Ureter (tissue), 1 donor: ENCODE results near the gene RALA. TPM values are rescaled to one million over a fixed set of nuclear protein-coding genes. Genes with fewer than 3 reads are reported as not detected.

Source experiments
- DNase-seq: peaks from one replicate; pipeline ENCODE4 v3.0.0-alpha.2; 2020; ENCODE audit warnings: low spot score
- total RNA-seq: library from RNA; stranded (reverse); gene quantifications from one replicate; pipeline ENCODE4 v1.2.4, GENCODE V29; 2023
- donor health status: DM: yes; HTN: yes; CAD: no.

The RALA gene
- total RNA-seq, 1 donor from 2014 or later, result 20.0 TPM

DNA sequence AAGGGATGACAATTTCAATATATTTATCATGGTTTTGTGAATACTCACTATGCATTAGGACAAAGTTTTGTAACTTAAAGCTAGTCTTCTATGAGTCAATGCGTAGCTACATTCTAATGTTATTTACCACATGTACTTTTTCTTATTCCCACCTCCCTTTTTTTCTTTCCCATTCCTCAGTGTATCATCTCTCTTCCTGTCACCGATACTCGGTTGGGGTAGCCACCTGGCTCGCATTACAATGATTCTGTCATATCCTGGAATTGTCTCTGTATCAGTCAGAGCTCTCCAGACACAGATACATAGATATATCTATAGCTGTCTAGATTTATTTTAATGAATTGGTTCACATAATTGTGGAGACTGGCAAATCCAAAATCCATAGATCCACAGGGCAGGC is 9.8 kb upstream of the RALA start:
- no peak for DNase-seq

DNA sequence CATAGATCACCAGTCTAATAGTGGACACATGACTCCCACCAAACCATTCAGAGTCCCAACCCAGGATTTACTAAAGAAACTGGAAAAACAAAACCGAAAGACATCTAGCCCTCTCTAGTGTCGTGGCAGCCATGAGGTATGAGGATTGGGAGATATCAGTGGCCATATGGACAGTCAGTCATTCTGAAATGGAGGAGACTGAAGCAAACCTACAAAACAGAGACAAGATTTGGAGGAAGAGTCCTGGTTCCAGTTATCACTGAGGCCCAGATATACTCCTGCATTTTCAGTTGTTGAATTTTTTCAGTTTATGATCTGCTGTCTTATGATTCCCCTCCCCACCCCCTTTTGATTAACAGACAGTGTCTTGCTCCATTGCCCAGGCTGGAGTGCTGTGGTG is 9.1 kb upstream of the RALA start:
- no peak for DNase-seq

DNA sequence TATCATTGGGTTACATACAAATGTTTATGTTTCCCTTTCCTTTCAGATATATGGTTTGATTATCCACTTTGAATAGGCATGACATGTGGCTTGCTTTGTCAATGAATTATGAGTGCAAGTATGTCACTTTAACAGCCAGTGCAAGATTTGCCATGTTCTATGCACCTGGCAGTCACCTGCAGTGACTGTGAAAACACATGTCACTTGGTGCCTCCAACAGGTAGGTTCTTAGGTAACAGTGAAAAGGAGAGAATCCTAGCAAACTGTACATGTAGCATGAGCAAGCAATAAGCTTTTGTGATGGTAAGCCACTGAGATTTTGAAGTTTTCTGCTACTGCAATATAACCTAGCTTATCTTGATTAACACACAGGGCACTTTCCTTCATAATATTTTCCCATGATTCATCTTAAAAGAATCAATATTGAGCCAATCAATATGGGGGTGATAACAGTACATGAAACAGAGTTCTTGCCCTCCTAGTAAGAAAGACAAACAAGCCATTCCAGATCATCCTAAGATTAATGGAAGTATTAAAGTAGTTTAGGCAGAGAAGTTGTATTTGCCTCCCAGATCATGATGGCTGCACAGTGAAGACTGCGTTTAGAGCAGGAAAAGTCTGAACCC is 7.9 kb upstream of the RALA start:
- DNase-seq, result no peak

DNA sequence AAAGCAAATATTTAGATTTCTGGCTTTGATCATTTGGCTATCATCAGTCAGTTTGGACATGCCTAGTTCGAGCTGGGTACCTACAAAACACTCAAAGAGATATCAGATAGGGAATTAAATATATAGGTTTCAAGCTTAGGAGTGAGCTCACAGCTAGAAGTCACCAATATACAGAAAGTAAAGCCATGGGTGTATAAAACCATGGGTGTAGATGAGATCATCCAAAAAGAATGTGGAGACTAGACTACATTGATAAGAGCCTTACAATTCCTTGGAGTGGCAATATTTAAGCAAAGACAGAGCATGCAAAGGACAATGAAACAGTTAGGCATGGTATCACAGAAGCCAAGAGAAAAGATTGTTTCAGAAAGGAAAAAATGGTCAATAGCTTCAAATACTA is 7.2 kb upstream of the RALA start:
- no peak for DNase-seq

DNA sequence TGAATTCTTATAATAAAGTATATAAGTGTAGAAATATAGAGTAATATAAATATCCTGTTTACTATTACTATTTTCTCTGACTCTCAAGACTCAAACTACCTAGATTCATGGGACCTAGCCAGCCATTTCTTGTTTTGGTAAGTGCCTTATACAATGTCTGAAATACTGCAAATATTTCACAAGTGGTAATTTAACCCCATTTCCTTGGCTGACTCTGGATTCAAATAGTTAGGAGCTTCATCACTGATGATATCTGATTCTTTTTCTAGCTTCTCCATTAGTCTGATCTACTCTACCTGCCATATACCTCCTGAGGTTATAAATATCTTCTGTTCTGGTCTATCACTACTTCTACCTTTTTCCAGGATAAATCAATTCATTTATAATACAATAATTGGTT is 6.4 kb upstream of the RALA start:
- DNase-seq, result no peak

DNA sequence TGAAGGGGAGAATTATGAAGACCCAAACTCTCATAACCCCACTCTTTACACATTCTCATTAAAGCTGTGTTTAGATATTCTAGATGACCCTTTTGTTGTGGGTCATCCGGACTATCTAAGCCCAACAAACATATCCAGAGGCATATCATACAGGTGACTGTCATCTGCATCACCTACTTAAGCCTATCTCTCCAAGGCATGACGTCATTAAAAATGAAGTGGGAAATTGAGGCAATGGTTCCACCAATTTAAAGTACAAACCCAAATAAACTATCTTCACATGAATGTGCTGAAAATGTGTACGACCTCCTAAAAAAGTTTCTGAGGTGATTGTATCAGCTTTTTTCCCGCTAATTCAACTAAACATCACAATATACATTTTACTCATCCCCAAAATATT is 4.5 kb upstream of the RALA start:
- DNase-seq, result no peak

DNA sequence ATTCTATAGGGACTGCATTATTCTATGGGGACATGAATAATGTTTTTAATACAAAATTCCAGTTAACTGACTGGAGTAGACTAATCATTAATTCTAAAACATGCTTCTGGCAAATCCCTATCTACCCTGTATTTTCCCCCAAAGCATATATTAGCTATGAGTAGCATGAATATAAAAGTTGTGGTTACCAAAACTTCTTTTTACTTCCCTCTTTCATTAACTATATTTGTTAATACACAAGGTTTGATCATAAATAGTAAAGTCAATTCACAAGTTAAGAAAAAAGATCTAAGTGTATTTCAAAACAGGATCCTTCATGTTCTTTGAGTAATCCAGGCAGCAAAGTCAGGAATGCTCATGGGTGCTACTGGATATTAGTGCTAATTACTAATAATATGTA is 2.9 kb upstream of the RALA start:
- DNase-seq, result no peak

DNA sequence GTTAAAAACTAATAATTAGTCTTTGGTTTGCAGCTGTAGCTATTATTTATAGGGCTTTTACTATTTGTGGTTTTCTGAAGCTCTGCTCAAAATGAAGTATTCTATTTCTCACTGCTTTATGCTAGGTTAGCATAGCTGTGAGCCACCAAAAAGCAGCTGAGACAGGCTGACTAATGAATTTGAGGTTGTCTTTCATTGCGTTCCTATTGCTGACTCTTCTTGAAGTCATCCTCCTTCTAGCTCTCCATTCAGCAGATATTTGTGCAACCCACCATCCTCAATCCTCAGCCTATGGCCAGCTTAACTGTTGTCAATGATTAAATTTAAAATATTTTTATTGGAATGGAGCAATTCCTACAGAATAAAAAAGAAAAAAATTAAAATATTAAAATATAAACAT is 2.1 kb upstream of the RALA start:
- DNase-seq, result no peak

DNA sequence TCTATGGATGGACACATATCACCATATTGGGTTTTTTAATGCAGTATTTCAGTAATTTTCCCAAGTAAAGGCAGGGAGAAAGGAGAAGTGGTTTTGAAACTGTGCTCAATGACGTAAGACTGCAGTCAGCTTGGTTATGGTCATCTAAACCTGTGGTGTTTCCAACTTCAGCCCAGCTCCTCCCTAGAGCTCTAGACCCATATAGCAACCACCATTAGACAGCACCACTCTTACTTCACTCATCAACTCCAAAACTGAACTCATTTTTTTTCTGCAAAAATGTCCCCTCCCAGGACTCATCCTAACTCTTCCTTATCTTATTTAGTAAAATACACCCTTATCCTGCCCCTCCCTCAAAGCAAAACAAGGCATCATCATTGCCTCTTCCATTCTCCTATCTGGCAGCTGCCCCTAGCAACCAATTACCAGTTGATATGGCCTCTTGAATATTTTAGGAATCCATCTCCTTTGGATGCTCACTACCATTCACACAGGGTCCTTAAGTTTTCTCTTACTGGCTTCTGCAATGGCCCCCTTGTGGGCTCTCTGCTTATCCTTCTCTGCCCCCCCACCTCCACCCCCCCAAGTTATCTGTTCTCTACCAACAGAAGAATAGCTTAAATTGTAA is 1.5 kb upstream of the RALA start:
- DNase-seq, result no peak

DNA sequence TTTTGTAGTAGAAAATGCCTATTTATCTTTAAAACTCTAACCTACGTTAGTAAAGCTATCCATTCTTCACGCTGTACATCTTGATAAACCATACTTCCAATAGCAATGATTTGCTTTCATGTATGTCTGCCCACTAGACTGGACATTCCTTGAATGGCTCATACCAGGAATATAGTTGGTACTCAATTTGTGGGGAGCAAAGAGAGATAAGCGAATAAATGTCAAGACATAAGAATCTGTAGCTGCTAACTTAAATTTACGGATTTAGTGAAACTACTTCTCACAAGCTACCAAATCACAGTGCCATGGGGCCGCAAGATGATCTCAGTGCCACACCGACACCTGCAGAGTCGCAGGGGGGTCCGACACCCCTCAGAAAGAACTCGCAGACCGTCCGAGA is 763 bp upstream of the RALA start:
- no peak for DNase-seq

DNA sequence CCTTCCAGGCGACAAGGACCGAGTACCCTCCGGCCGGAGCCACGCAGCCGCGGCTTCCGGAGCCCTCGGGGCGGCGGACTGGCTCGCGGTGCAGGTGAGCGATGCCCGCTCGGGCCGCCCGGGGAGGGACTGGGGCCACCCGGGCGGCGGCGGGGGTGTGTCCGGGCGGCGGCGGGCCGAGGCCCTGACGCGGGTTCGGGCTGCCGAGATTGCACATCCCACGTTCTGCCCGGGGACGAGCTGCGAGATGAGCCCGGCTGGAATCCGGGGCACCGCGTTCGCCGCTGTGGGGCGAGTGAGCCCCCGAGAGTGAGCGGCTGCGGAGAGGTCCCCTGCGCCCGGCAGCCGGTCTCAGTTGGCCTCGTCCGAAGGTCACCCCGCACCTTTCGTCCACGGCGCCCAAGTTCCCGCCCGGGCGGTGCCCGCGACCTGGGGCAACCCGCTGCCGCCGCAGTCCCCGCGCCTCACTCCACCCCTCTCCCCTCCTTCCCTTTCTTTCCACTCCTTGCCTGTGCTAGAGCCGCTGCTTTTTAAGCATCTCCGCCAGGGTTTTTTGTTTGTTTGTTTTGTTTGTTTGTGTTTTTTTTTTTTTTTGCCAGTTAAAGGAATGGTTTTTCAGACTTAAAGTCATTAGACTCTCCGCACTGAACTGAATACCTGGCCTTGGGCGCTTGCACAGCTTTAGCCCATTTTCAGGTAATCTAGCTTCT is 515 bp downstream of the RALA start:
- no peak for DNase-seq

DNA sequence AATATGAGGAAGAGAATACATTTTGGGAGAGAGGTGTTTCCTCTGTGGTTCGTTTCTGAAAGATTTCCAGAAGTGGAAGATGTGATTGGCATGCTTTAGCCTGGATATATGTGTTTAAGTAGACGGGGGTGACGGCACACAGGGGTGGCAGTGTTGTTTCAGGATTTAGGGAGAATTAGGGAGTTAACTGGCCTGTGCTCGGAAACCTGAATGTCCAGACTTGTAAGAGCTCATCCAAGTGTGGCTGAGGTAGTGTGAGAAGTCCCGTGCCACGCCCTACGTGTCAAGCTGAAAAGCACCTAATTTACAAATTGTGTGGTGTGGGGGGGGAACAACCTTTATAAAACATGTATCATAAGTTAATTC is 1.1 kb downstream of the RALA start:
- peak; percentile 43 for DNase-seq

DNA sequence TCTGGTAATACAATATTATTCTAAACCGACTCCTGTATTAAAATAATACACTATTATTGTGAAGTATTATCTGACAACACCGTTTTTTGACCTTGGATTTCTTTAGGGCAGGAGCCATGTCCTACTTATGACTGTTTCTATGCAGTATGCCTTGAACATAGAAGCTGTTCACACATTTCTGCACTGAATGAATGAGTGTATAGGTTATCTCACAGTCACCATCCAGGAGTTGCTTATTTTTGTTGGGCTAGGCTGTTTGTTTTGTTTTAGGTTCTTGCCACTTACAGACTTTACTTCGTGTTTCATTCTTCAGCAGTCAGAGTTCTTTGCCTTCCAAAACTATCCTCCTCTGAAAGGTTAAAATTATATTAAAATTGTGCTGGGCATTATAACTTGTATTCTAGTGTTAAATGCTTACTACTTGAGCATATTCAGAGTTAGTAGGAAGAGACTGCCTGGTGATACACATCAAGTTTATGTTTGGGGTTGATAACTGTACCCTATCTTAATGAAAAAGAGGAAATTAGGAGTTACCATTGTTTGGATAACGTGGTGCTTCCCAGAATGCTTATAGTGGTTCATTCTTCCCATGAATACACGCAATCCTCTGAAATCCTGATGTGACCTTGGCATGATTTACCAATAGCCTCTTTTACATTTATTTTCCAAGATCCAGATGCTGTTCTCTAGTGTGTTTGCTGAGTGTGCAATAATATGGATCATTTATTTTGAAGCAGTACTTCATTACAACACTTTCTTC is 1.7 kb downstream of the RALA start:
- no peak for DNase-seq

DNA sequence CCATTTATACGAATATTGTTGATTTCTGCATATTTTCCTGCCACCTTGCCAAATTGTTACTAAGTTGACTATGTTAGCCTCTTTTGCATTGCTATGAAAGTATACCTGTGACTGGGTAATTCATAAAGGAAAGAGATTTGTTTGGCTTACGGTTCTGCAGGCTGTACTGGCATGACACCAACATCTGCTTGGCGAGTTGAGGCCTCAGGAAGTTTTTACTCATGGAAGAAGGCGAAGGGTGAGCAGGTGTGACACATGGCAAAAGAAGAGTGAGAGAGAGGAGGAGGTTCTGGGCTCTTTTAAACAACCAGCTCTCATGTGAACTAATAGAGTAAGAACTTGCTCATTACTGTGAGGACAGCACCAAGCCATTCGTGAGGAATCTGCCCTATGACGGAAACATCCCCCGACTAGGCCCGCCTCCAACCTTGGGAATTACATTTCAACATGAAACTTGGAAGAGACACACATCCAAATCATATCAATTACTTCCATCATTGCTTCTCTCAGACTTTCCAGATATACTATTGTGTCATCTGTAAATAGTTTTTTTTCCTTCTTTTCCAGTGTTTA is 8.4 kb downstream of the RALA start:
- no peak for DNase-seq

DNA sequence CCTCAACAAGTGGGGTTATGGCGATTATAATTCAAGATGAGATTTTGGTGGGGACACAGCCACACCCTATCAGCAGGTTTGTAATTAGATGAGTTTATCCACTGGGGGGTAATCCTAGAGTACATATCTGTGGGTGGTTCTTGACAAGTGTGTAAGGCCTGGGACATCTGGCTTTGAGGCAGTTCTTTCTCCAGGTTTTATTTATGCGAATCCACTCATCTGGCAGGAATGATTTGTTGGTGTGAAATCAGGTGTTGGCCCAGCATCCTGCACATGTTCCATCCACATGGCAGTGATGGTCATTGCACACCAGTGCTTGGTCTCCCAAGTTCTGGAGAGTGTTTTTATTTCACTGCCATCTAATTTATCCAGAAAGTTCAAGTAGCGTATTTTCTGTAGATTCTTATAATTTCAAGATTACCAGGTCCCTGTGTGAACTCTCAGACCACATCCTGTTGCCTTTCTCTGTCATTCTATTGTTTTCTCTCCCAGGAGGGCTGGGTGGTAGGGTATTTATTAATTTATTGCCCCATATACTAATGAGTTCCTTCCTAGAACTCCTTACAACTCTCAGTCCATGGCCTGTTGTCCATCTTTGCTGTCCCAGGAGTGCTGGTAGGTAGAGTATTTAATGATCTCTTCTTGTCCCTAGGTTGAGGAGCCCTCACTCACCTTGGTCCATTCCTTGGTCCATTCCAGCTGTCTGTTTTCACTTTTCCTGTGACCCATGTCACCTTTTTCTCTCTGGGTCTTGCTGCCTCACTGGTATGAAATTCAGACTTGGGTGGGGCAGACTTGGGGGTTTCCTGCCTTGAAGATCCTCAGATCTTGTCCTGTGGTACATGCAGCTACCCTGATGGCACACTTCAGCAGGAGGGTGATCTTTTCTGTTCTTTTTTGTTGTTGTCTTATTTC is 10.4 kb downstream of the RALA start:
- DNase-seq, result no peak

DNA sequence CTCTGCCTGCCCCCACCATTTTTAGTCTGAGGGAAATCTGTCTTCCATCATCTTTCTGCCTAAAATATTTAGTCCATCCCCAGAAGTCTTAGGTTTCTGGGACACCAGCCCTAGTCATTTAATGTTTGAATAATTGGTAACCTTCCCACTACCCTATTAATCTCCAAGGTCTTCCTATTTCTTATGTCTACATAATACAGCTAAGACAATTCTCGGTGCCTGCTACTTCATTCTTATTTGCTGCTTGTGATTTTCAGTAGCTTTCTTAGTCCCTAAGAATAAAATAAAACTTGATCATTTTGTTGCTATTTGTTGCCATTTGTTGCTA is 11.1 kb downstream of the RALA start:
- no peak for DNase-seq

DNA sequence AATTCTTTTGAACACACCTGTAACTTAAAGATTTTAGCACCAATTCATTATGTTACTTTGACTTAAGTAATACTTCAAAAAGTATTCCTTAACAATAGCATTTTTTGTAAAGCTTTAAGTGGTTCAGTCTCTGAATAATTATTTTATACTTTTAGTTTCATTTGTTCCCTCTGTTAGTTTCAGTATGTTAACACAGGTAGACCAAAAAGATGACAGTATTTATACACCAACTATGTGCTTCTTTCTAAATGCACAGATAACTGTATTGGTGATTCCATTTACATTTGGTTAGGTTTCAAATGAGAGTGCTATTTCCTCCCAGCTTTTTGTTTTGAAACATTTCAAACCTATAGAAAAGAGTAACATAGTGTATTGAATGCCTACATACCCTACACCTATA is 14.0 kb downstream of the RALA start:
- DNase-seq, result no peak

DNA sequence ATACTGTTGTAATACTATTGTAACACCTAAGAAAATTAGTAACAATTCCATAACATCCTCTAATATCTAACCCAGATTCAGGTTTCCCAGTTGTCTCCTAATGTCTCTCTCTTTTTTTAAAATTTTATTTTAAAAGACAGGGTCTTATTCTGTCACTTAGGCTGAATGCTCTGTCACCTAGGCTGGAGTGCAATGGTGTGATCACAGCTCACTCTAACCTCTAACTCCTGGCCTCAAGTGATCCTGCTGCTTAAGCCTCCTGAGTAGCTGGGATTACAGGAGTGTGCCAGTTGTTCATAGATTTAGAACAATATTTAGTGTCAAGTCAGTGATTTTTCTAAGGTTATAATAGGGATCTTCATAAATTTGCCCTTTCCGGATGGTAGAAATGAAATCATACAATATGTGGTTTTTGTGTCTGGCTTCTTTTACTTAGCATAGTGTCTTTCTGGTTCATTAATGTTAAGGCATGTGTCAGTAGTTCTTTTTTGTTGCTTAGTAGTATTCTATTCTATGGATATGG is 14.7 kb downstream of the RALA start:
- DNase-seq, result no peak

DNA sequence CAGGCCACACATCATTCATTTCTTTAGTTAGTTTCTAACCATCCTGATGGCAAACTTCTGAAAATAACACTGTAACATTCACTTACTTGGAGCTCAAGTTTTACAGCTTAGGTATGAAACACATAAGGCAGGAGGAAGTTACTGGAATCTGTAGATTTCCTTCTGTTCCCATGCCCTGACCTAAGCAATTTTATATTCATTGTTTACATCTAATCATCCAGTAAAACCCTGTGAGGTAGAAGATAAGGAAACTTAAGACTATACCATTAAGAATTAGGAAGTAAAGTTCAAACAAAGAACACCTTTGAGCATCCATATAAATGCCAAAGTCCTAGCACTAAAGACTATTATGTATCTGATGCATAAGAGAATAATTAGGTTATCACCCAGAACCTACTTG is 19.5 kb downstream of the RALA start:
- no peak for DNase-seq

DNA sequence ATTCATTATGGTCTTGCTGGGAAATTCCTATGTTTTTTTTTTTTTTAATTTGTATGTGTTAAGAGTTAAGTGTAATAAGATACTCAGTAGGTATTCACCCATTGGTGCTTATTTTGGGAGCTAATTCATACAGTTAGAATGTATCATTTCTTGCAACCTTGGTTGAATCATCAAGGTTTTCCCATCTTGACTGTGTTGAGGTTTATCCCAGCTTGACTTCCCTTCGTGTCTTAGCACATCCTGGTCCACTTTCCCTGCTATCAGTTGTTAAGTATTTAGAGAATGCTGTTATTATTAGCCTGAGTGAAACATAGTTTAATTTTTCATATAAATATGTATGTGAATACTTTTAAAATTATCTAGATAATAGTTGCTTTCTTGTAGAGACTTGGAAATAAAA is 20.8 kb downstream of the RALA start:
- DNase-seq, result no peak
